Astrocyte of the cerebellum (primary cell): ENCODE results near the gene UCKL1.
"Not testable (repeated sequence)": the region's sequence is repeated elsewhere in the genome, so short reads cannot be mapped to it uniquely, and the experiment has no call there.

ENCODE experiments used
- DNase-seq: peaks from one replicate; pipeline ENCODE4 v3.0.0-alpha.2; 2011; ENCODE audit warnings: low read depth
- H3K4me3 ChIP-seq: 2 replicates; pipeline ENCODE4 v1.5.1; 2011; ENCODE audit warnings: mild to moderate bottlenecking, low read depth, low read length, moderate library complexity
- CTCF ChIP-seq: IDR thresholded peaks from 2 replicates; pipeline ENCODE4 v1.5.1; 2012; ENCODE audit warnings: low read length, low read depth, moderate library complexity, mild to moderate bottlenecking; ENCODE audit errors: missing control alignments
- in situ Hi-C: cut with HindIII; loops from 2 replicates; pipeline ENCODE4 v1.10.0; 2017; ENCODE audit warnings: low sequenced_read_pairs

UCKL1 gene

GRCh38 chr20:63962426-63963347, 6.5 kb upstream of the UCKL1 start:
- no peak for TF ChIP-seq CTCF
- no peak overlapping the region for H3K4me3 ChIP-seq
- in situ Hi-C loops = no loop called here
- DNase-seq = no peak

- H3K4me3 ChIP-seq = no peak overlapping the region
- no peak for TF ChIP-seq CTCF
- DNase-seq = no peak
- in situ Hi-C loops = no loop called here
These were observed 5.6 kb upstream of the UCKL1 start for GRCh38 chr20:63961664-63962425.

GRCh38 chr20:63960654-63961621, 4.7 kb upstream of the UCKL1 start:
- in situ Hi-C loops, H3K4me3 ChIP-seq, DNase-seq: not testable (repeated sequence)

- DNase-seq = no peak
- in situ Hi-C loops = no loop called here
- TF ChIP-seq CTCF = no peak
- no peak overlapping the region for H3K4me3 ChIP-seq
These were observed 3.5 kb upstream of the UCKL1 start for GRCh38 chr20:63959699-63960075.

- in situ Hi-C loops = no loop called here
- no peak for DNase-seq
- no peak overlapping the region for H3K4me3 ChIP-seq
- TF ChIP-seq CTCF = no peak
These were observed 2.9 kb upstream of the UCKL1 start for GRCh38 chr20:63958964-63959698.

- no peak overlapping the region for H3K4me3 ChIP-seq
- no peak for TF ChIP-seq CTCF
- DNase-seq = no peak
- in situ Hi-C loops = no loop called here
These were observed 2.3 kb upstream of the UCKL1 start for GRCh38 chr20:63958471-63958870.
